CD4-positive, alpha-beta T cell treated with Interleukin-1 beta for 1 hour (primary cell): Measurements from ENCODE around the gene MCM5.
"Not testable (repeated sequence)": the region's sequence is repeated elsewhere in the genome, so short reads cannot be mapped to it uniquely, and the experiment has no call there.

ENCODE experiments used
- DNase-seq, 2 donors: peaks; one replicate each; pipeline ENCODE4 v3.0.0-alpha.2; 2020 to 2022

Gene MCM5

GRCh38 chr22:35434061-35434710 lies 34.2 kb downstream of the MCM5 start:
- DNase-seq = no peak

- DNase-seq = no peak
These were observed 35.3 kb downstream of the MCM5 start for GRCh38 chr22:35435201-35435740.

GRCh38 chr22:35436421-35436820 lies 36.5 kb downstream of the MCM5 start:
- no peak for DNase-seq

DNA sequence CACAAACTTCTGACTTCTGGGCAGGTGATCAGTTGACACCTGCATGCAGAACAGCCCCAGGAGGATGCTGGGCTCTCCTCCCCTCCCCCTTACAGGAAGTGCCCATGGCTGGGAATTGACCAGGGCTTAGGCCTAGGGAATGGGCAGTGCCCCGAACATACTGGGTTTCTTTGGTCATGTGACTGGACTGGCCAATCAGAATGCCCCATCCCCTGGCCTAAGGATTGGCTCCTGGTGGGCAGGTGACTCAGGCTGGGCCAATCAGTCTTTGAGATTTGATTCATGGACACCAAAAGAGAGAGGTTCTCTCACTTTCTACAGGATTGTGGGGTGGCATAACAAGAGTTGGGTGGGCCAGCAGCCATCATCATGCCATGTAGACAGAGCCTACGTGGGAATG lies 37.1 kb downstream of the MCM5 start:
- DNase-seq = no peak

DNA sequence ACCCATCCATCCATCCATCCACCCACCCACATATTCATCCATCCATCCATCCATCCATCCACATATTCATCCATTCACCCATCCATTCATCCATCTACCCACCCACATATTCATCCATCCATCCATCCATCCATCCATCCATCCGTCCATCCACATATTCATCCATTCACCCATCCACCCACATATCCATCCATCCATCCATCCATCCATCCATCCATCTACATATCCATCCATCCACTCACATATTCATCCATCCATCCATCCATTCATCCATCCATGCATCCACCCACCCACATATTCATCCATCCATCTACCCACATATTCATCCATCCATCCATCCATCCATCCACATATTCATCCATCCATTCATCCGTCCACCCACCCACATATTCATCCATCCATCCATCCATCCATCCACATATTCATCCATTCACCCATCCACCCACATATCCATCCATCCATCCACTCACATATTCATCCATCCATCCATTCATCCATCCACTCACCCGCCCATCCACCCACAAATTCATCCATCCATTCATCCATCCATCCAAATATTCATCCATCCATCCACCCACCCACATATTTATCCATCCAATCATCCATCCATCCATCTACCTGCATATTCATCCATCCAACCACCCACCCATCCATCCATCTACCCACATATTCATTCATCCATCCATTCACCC lies 38.9 kb downstream of the MCM5 start:
- not testable (repeated sequence) for DNase-seq

GRCh38 chr22:35439365-35439717 lies 39.4 kb downstream of the MCM5 start:
- DNase-seq = no peak

DNA sequence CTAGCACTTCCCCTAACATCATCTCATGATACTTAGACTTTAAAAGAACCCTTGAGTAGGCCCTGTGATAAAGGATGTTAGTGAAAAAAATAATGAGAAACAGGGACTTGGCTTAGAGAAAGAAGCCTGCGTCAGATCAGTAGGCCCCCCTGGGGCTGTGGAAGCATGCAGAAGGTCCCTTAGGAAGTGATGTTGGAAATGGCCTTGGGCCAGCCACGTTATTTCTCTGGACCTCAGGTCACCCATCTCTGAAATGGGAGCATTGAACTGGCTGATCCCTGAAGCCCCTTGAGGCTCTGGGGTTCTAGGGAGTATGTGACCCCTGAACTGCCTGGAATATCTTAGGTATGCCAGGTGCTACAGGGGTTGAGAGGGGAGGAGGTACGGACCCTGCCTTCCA lies 40.2 kb downstream of the MCM5 start:
- no peak for DNase-seq

- no peak for DNase-seq
These were observed 41.7 kb downstream of the MCM5 start for GRCh38 chr22:35441489-35442100.

DNA sequence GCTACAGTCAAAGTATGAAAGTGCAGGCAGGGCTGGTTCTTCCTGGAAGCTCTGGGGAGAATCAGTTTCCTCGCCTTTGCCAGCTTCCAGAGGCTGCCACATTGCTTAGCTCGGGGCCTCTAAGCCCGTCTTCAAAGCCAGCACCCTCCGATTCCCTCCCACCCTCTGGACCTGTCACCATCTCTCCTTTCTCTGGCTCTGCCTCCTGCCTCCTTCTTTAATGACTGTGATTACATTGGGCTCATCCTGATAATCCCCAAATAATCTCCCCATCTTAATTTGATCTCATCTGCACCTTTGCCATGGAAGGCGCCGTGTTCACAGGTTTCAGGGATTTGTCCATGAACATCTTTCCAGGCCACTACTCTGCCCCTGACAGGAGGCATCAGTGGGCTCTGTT lies 42.5 kb downstream of the MCM5 start:
- no peak for DNase-seq

GRCh38 chr22:35443338-35443737 lies 43.4 kb downstream of the MCM5 start:
- DNase-seq = no peak

- DNase-seq = no peak
These were observed 44.1 kb downstream of the MCM5 start for GRCh38 chr22:35443790-35444684.

DNA sequence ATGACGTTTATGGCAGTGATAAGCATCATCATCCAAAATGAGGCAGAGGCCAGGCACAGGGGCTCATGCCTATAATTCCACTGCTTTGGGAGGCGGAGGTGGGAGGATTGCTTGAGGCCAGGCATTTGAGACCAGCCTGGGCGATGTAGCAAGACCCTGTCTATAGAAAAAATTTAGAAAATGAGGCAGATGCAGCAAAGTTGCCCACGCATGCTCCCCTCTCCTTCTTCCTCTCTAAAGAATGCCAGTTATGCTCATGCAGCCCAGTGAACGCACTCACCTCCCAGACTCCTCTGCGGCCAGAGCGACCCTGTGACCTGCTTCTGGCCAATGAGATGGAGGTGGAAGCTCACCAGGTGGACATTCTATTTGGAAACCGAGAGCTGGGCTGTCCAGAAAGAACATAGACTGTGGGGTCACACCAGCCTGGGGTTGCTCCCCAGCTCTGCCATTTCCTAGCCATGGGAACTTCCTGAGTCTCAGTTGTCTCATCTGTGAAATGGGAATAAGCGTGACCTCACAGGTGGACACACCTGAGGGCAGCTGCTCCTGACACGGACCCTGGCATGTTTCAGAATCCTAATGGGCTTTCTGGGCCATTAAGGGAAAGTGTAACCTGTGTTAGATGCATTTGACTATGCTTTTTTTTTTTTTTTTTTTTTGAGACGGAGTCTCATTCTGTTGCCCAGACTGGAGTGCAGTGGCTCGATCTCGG lies 44.9 kb downstream of the MCM5 start:
- no peak for DNase-seq

DNA sequence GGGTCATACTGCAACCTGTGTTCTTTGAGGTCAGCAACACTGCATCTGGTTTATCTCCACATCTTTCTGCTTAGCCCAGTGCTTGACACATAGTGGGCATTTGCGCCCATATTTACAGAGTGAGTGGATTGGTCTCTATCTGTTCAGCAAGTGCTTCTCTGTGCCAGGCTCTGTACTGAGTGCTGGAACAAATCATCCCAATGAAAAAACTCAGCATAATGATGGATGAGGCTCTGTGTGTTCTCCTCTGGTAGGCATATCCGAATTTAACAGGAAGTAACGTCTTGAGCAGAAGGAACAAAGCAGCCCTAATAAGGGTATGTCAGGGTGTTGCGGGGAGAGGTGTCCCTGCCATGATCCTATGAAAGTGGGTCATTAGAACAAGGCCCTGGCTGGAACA lies 46.0 kb downstream of the MCM5 start:
- no peak for DNase-seq

DNA sequence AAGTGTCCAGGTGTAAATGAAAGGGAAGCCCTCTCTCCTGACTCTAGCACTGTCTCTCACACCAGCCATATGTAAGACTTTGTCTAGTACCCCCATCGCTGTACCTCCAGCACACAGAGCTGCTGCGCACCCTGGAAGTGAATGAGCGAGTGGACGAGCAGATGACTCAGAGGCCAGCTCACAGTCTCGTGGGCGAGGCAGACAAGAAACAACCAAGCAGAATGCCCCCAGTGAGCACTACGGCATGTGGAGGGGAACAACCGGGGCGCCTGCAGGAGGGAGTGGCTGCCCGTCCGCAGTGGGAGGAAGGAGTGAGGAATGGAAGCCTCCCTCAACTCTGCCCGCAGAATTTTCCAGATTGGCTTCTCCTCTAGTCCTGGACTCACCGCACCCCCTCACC lies 46.4 kb downstream of the MCM5 start:
- no peak for DNase-seq

- DNase-seq = no peak
These were observed 48.6 kb downstream of the MCM5 start for GRCh38 chr22:35448523-35448922.

DNA sequence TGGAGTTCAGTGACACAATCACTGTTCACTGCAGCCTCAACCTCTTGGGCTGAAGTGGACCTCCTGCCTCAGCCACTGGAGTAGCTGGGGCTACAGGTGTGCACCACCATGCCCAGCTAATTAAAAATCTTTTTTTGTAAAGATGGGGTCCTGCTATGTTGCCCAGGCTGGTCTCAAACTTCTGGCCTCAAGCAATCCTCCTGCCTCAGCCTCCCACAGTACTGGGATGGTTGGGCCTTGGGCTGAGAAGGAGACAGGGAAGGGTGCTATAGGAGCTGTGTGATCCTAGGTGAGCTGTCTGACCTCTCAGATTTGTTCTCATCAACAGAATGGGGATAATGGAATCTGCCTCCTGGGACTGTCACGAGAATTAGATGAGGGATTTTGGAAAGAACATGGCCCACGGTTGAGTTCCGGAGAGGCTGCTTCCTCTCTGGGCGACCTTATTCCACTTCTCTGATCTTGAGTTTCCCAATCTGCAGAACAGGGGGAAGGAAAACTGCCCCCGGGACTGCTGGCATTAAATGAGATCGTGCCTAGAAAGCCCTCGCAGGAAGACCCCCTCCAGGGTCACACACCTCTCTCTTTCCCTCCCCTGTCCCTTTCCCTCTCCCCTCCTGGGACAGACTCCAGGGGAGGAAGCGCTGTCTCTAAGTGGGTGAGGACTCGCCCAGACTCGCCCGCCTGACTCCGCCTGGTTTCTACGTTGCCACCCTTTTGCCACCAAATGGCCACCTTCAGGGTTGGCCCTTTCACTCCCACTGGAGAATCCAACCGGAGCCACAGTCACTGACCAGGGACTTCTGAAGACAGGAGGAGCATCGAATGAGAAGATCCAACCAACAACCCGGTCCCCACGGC lies 50.1 kb downstream of the MCM5 start:
- DNase-seq = no peak

GRCh38 chr22:35450824-35451569 lies 51.1 kb downstream of the MCM5 start:
- DNase-seq = no peak

DNA sequence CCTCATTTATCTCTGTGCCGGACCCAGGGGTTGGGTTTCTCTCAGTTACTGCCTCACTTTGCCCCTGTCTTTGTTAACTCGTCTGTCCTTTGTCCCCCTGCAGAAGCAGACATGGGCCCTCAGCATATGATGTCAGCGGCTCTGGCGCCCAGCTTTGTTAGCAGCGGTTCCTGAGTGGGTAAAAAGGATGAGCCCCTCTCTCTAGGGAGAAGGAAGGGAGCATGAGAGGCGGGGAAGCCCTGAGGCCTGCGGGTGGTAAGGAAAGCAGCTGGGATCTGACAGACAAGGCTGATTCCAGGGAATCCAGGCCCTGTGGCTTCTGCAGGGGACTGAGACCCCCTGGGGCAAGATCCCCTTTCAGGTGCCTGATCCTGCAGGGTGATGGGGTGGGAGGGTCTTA lies 51.7 kb downstream of the MCM5 start:
- DNase-seq = no peak

DNA sequence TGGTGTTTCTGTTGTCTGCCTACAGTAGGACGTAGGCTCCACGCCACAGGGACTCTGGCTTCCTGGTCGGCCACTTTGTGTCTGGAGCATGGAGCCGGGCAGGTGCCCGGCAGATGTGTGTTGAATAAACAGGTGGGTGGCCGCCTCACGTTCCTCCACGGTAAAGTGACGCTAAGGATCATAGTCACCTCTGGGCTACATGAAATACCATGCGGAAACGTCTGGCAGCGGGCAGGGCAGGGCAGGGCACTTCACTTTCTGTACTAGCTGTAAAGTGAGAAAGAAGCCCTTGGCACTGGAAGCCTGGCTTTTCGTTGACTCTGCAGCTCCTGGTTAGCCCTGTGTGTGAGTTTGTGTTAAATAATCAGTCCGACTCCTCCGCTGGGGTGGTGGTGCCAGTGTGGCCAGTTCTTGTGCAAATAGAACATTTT lies 52.4 kb downstream of the MCM5 start:
- no peak for DNase-seq
